ENCODE results near the gene FAM20C. TPM values are rescaled to one million over a fixed set of nuclear protein-coding genes. Genes with fewer than 3 reads are reported as not detected.
"Not testable (repeated sequence)": the region's sequence is repeated elsewhere in the genome, so short reads cannot be mapped to it uniquely, and the experiment has no call there.

FAM20C gene
- total RNA-seq, 1 experiment from 2014 or later = 6.1 TPM

DNA sequence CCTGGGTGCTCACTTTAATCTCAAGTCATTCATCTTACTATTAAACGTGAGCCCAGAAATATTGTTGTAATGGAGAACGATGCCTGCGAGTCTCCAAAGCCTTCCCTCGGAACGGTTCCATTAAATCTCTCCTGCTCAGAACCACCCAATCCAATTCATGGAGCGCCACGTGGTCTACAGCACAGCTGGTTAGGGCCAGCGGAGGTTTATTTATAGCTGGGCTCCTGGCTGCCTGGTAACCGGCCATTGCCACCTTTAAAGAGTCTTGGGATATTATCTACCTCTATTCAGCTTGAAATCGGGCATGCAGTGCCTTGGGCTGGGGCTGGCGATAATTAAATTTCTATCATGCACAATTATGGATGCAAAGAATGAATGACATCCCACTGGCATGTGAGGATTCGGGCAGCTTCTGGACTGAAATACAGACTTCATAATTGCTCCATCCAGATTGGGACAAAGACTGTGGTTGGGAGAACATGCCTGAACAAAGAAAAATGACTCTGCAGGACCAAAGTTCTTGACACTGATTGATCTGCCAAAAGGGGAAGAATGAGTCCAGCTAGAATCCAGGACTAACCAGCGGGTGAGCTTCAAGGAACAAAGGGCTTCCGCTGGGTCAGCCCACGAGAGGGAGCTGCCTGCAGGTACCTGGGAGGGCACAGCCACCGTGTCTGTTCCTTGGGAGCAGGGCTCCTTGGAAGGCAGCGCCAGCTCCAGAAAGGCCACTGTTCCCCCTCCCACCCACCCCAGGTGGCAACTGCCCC lies 7.3 kb downstream of the FAM20C start:
- Histone ChIP-seq H3K36me3 (no peaks in the 10 kb centered on the region), H3K9me3 (replicated peaks) (no peaks in the 10 kb centered on the region), H3K4me3 (no peak overlapping the region), H3K4me1 (no peaks in the 10 kb centered on the region), H3K27ac (no peak overlapping the region), H3K27me3 (no peaks in the 10 kb centered on the region)
- no peak for DNase-seq

DNA sequence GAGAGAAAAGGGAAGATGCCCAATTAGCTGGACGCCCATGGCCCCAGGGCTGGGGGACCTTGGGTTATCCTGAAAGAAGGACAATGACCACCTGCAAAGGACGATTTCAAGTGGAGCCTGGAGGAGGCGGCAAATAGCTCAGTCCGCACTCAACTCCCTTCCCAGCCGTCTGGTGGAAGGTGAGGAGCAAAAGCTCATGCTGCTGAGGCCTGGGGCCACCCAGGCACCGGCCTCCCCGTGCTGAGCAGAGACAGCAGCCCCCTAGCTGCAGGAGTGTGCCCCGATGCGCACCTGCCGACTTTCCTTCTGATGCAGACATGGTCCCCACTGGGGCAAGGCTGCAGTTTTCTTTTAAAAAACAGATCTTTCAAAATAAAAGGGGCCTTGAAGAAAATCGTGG lies 7.9 kb downstream of the FAM20C start:
- H3K36me3 ChIP-seq = no peaks in the 10 kb centered on the region

DNA sequence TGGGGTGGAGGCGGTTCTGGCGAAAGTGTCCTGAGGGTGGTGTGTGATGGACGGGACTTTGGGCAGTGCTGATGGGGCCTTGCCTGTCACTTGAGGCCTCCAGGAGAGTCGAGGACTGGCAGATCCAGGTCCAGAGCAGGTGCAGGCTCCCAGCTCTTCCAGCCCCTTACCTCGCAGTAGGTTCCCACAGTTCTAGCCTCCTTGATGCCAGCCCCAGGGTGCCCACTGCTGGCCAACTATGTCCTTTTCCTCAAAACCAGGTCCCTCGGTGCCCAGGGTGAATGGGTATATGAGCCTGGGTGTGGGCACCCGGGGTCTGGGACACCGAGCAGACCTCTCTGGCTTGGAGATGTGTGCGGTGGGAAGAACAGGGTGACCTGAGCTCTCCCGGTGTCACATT lies 8.3 kb downstream of the FAM20C start:
- H3K27me3 ChIP-seq = no peaks in the 10 kb centered on the region
- no peak overlapping the region for H3K4me3 ChIP-seq
- H3K27ac ChIP-seq = no peak overlapping the region
- H3K4me1 ChIP-seq = no peaks in the 10 kb centered on the region
- H3K36me3 ChIP-seq = no peaks in the 10 kb centered on the region
- DNase-seq = no peak
- no peaks in the 10 kb centered on the region for H3K9me3 ChIP-seq (replicated peaks)

More for the DNA sequence above, 7.9 kb downstream of the FAM20C start:
- H3K27me3 ChIP-seq = no peaks in the 10 kb centered on the region
- DNase-seq = no peak
- H3K4me3 ChIP-seq = no peak overlapping the region
- no peak overlapping the region for H3K27ac ChIP-seq
- no peaks in the 10 kb centered on the region for H3K9me3 ChIP-seq (replicated peaks)
- H3K4me1 ChIP-seq = no peaks in the 10 kb centered on the region

DNA sequence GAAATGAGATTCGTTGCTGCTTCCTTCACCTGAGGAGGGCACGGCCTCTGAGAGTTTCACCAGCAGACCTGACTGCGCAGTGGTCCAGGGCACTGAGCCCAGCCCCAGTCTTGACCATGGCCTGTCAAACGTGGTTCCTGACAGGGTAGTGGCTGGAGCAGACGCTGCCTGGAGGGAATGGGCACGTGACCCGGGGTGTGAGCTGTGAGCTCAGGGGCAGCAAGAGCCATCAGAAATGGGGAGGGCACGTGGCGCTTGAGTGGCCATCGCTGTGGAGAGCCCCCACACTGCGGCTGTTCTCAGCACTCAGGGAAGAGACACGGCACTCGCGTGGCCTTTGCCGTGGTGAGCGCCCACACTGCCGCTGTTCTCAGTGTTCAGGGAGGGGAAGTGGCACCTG lies 12.0 kb downstream of the FAM20C start:
- Histone ChIP-seq H3K36me3 (no peaks in the 10 kb centered on the region), H3K27me3 (no peaks in the 10 kb centered on the region), H3K9me3 (replicated peaks) (no peaks in the 10 kb centered on the region), H3K4me3 (no peak overlapping the region), H3K4me1 (no peaks in the 10 kb centered on the region), H3K27ac (no peak overlapping the region)
- DNase-seq = no peak

DNA sequence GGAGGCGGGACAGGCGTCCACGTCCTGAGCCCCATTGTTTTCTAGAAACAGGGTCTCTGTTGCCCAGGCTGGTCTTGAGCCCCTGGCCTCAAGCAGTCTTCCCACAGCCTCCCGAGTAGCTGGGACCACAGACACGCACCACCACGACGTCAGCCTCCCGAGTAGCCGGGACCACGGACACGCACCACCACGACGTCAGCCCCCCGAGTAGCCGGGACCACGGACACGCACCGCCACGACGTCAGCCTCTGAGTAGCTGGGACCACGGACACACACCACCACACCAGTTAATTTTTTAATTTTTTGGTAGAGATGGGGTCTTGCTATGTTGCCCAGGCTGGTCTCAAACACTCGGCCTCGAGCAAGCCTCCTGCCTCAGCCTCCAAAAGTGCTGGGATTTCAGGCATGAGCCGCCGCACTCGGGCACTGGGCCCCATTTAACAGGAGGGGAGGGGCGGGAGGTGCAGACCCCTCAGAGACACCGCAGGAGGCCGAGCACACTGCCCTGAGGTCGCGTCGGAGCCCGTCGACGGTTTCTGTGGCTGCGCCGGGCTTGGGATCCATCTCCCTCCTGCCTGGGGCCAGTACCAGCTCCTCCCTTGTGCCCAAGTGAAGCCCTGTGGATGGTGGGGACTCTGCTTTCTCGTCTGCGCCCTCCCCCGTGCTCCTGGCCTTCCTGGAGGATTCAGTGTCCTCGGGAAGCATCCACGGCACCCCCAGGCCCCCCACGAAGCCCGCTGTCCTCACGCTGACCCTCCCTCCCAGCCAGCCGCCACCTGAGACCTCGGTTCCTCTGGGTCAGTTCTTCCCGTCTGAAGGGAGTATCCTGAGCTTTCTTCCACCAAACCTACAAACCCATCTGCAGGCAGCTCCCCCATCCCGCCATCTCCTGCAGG lies 13.0 kb downstream of the FAM20C start:
- Histone ChIP-seq H3K27me3 (no peaks in the 10 kb centered on the region), H3K36me3 (no peaks in the 10 kb centered on the region), H3K4me1 (no peaks in the 10 kb centered on the region), H3K9me3 (replicated peaks) (no peaks in the 10 kb centered on the region), H3K4me3 (no peak overlapping the region), H3K27ac (no peak overlapping the region)
- DNase-seq = no peak

DNA sequence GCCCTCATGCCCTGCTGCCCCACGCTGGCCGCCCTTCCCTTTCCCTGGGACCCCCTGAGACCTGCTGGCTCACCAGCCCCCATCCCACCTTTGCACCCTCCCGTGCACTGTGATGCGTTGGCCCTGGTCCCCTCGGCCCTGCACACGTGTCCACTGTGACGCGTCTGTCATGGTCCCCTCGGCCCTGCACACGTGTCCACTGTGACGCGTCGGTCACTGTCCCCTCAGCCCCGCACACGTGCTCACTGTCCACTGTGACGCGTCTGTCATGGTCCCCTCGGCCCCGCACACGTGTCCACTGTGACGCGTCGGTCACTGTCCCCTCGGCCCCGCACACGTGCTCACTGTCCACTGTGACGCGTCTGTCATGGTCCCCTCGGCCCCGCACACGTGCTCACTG lies 14.0 kb downstream of the FAM20C start:
- H3K36me3 ChIP-seq; H3K4me1 ChIP-seq; DNase-seq; H3K27me3 ChIP-seq; H3K4me3 ChIP-seq; H3K27ac ChIP-seq; H3K9me3 ChIP-seq (replicated peaks): not testable (repeated sequence)

DNA sequence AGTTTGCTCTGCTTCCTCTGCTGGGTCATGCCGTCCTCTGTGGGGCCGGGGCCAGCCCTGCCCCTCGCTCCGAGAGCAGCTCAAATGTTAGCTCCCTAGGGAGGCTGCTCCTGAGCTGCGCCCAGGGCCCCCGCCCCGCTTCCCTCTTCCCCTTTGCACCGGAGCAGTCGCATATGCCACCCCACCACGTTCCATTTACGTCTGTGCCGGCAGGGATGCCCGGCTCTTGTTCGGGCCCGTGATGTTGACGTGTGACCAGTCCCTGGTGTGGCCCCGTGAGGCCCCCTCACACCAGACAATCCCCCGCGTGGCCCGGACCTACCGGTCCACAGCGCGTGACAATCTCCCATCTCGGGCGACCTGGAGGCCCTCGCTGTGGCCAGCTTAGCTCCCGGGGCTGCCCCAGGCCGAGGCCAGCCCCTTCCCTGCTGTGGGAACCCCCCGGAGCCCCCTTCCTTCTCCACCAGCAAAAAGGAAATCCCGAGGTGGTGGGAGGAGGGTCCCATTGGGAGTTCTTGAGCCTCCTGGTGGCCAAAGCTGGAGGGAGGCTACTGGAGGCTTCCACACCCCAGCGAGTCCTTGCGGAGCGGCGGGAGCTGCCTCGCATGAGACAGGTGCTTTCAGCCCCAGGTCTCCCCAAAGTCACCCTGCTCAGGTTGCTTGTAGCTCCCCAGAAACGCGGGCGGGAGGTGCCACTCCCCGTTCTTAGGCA lies 15.2 kb downstream of the FAM20C start:
- H3K4me1 ChIP-seq = no peaks in the 10 kb centered on the region
- no peaks in the 10 kb centered on the region for H3K36me3 ChIP-seq
- no peaks in the 10 kb centered on the region for H3K9me3 ChIP-seq (replicated peaks)
- no peaks in the 10 kb centered on the region for H3K27me3 ChIP-seq
- DNase-seq = no peak
- no peak overlapping the region for H3K27ac ChIP-seq
- no peak overlapping the region for H3K4me3 ChIP-seq

DNA sequence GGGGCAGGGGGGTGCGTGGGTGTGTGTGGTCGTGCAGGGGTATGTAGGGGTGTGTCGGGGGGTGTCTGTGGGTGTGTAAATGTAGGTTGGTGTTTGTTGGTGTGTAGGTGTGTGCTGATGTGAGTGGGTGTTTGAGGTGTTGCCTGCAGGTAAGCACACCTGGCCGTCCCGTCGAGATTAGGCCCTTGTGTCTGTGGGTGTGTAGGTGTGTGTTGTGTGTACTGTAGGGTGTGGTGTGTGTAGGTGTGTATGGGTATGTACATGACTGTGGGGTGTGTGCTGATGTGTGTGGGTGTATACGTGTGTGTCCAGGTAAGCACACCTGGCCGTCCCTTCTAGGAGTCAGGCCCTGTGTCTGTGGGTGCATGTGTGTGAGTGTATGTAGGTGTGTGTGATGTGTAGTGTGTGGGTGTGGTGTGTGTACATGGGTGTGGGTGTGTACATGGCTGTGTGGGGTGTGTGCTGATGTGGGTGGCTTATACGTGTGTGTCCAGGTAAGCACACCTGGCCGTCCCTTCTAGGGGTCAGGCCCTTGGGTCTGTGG lies 15.8 kb downstream of the FAM20C start:
- H3K9me3 ChIP-seq (replicated peaks) = no peaks in the 10 kb centered on the region
- H3K27ac ChIP-seq = no peak overlapping the region
- H3K4me1 ChIP-seq = no peaks in the 10 kb centered on the region
- no peaks in the 10 kb centered on the region for H3K27me3 ChIP-seq
- no peak for DNase-seq
- H3K36me3 ChIP-seq = no peaks in the 10 kb centered on the region
- H3K4me3 ChIP-seq = no peak overlapping the region

DNA sequence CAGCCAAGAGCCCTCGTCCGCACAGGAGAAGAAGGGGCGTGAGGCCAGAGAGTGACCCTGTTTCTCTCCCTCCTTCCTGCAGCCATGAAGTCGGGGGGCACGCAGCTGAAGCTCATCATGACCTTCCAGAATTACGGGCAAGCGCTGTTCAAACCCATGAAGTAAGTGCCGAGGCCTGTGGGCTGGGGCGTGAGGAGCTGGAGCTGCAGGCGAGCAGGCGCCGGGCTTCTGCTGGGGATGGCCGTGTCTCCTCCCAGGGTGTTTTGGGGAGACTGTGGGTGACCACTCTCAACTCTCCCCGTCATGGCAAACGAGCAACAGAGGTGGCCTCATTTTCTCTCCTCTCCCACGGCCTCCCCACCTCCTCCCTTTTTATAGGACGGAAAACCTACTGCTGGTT lies 16.4 kb downstream of the FAM20C start:
- Histone ChIP-seq H3K27ac (no peak overlapping the region), H3K4me3 (no peak overlapping the region), H3K4me1 (no peaks in the 10 kb centered on the region), H3K9me3 (replicated peaks) (no peaks in the 10 kb centered on the region), H3K36me3 (no peaks in the 10 kb centered on the region), H3K27me3 (no peaks in the 10 kb centered on the region)
- DNase-seq = no peak

DNA sequence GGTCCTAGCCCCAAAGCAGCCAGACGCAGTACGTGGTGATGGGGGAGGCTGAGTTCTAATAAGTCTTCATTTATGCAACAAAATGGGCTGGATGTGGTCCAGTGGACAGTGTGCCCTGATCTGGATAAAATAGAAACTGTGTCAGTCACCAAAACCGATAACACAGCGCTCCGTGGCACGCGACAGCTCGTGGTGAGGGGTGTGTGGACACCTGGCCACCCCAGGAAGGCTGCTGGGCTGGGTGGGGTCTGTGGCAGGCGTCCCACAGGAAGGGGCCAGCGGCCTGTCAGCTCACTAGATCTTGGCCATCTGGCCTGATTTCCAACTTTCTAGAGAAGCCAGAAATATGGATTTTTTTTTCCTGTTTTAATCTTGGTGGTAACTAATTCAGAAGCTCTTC lies 17.0 kb downstream of the FAM20C start:
- Histone ChIP-seq H3K4me1 (no peaks in the 10 kb centered on the region), H3K4me3 (no peak overlapping the region), H3K27ac (no peak overlapping the region), H3K27me3 (no peaks in the 10 kb centered on the region), H3K9me3 (replicated peaks) (no peaks in the 10 kb centered on the region), H3K36me3 (no peaks in the 10 kb centered on the region)
- DNase-seq = no peak

DNA sequence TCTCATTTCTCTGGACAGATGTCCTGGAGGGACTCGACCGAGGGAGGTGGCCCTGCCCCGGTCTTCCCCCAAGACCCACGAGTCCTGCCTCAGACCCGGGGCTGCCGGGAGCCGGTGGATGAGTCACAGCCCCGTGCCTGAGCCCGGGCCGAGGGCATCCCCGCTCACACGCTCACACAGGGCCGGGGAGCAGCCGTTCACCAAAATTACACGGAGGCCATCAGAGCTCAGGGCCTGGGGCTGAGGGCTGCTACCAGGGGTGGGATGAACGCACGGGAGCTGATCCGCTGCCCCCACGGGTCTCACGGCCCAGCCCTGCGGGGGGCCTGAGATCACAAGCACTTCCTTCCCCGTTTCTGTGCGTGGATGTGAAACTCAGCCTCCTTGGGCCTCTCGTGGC lies 17.5 kb downstream of the FAM20C start:
- Histone ChIP-seq H3K27me3 (no peaks in the 10 kb centered on the region), H3K9me3 (replicated peaks) (no peaks in the 10 kb centered on the region), H3K36me3 (no peaks in the 10 kb centered on the region), H3K4me3 (no peak overlapping the region), H3K27ac (no peak overlapping the region), H3K4me1 (no peaks in the 10 kb centered on the region)
- DNase-seq = no peak

DNA sequence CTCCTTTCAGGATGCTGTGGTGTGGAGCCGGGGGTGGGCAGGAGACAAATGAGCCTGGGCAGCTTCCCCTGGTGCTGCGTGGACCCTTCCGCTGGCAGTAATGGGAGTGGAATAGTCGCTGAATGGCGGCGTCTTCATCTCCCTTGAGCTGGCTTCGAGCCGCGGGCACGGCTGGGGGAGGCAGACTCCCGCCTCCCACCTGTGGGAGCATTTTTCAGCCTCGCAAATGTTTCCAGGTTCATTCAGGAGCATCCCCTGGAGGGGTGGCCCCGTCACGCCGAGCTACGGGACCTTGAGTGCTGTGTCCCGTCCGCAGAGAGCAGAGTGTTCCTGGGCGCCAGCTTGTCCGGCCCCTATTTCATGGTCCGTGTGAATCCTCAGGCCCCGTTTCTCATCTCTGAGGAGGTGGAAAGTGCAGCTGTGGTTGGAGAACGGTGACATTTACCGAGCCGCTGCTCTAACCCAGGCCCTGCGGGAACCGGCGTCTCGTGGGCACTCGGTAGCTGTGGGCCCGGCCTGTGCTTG lies 18.1 kb downstream of the FAM20C start:
- H3K27ac ChIP-seq = no peak overlapping the region
- H3K4me3 ChIP-seq = no peak overlapping the region
- no peak for DNase-seq
- no peaks in the 10 kb centered on the region for H3K27me3 ChIP-seq
- H3K9me3 ChIP-seq (replicated peaks) = no peaks in the 10 kb centered on the region
- H3K4me1 ChIP-seq = no peaks in the 10 kb centered on the region
- H3K36me3 ChIP-seq = no peaks in the 10 kb centered on the region

DNA sequence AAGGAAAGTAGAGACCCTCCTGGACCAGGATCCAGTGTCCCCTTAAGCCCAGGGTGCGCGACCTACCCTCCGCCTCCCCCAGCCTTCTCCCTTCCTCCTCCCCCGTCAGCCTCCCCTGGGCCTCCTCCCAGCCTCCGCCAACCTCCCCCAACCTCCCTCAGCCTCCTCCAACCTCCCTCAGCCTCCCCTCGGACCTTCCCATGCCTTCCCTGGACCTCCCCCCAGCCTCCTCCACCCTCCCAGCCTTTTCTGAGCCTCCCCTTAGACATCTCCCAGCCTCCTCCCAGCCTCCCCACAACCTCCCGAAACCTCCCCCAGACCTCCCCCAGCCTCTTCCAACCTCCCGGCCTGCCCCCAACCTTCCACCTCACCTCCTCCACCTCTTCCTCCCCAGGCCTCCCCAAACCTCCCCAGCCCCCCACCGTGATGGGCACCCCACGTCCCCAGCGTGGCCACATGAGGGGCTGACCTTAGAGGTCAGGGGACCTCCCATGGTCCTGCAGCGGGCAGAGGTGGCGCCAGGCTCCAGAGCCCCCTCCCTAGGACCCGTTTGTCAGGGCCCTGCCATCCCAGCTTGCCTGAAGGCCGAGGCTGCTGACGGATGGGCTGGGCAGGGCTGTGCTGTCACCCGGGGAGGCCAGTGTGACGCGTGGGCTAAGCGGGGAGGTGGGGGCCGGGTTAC lies 18.8 kb downstream of the FAM20C start:
- Histone ChIP-seq H3K4me3 (no peak overlapping the region), H3K9me3 (replicated peaks) (no peaks in the 10 kb centered on the region), H3K36me3 (no peaks in the 10 kb centered on the region), H3K27me3 (no peaks in the 10 kb centered on the region), H3K4me1 (no peaks in the 10 kb centered on the region), H3K27ac (no peak overlapping the region)
- no peak for DNase-seq

DNA sequence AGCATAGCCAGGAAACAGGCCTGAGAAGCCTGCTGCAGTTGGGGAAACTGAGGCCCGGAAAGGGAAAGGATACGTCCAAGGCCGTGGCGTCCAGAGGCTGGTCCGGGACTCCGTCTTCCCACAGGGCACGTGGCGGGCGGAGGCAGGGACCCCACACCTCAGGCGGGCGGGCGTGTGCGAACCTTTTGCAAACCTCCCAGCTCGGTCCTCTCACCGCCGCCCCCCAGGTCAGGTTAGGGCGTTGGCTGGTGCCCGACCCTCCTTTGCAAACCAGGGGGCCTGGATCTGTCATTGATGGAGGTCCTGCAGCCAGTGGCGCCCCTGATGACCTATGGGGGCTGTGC lies 19.3 kb downstream of the FAM20C start:
- no peaks in the 10 kb centered on the region for H3K4me1 ChIP-seq
- H3K4me3 ChIP-seq = no peak overlapping the region
- H3K27me3 ChIP-seq = no peaks in the 10 kb centered on the region
- no peak overlapping the region for H3K27ac ChIP-seq
- no peaks in the 10 kb centered on the region for H3K36me3 ChIP-seq
- no peaks in the 10 kb centered on the region for H3K9me3 ChIP-seq (replicated peaks)
- no peak for DNase-seq
